SK-N-SH (cell line): ENCODE measurements around the gene DMGDH. TPM values are rescaled to one million over a fixed set of nuclear protein-coding genes. Genes with fewer than 3 reads are reported as not detected.

Experiments used
- CTCF ChIA-PET: fragments of 300-600, 350-600 bp; formaldehyde crosslinking; extraction: SDS; loops from one replicate; lab custom pipeline; 2021; lab: Yijun Ruan, JAX
- POLR2A ChIA-PET: fragments of 350-600 bp; sonication (Branson Sonifier 250); formaldehyde crosslinking; extraction: SDS; loops from one replicate; lab custom pipeline; 2020; ENCODE audit warnings: antibody characterized with exemption, inconsistent platforms; lab: Yijun Ruan, JAX
- DNase-seq: peaks from one replicate; pipeline ENCODE4 v3.0.0; 2012
- H2AFZ ChIP-seq: fragments of 200-600 bp; sonication (generic); 2 replicates; pipeline ENCODE4 v1.8.1; 2016; ENCODE audit warnings: antibody characterized with exemption, mild to moderate bottlenecking, low read depth
- H3F3A ChIP-seq: fragments of 200-600 bp; sonication (generic); replicated peaks from 2 replicates; pipeline ENCODE3; 2016; ENCODE audit warnings: antibody characterized with exemption, mild to moderate bottlenecking; ENCODE audit not compliant: insufficient read depth
- H3K27ac ChIP-seq, 2 experiments: fragments of 200-500 bp in 1 of 2; fragments of 200-600 bp in 1 of 2; sonication (Bioruptor generic) in 1 of 2; sonication (generic), shearing (Covaris generic) in 1 of 2; 2 replicates each; pipeline versions ENCODE4 v1.5.1 to v1.6.1; 2014 to 2016; ENCODE audit warnings: low read depth in 2 of 2, inconsistent platforms in 1 of 2, low read length in 1 of 2, mild to moderate bottlenecking in 1 of 2, mixed read lengths in 1 of 2
- H3K27me3 ChIP-seq: fragments of 200-600 bp; sonication (generic), shearing (Covaris generic); 2 replicates; pipeline ENCODE4 v1.6.1; 2016; ENCODE audit warnings: mixed run types; ENCODE audit not compliant: insufficient read depth
- H3K36me3 ChIP-seq, 2 experiments: fragments of 200-500 bp in 1 of 2; fragments of 200-600 bp in 1 of 2; sonication (Bioruptor generic) in 1 of 2; sonication (generic) in 1 of 2; replicated peaks in 1 of 2; 2 replicates each; pipeline versions ENCODE3 to v1.5.1; 2014 to 2016; ENCODE audit warnings: low read length in 1 of 2, mild to moderate bottlenecking in 1 of 2; ENCODE audit not compliant: insufficient read depth in 2 of 2, control insufficient read depth in 1 of 2
- H3K4me1 ChIP-seq, 2 experiments: fragments of 200-500 bp in 1 of 2; fragments of 200-600 bp in 1 of 2; sonication (Bioruptor generic) in 1 of 2; sonication (generic), shearing (Covaris generic) in 1 of 2; 2 replicates each; pipeline versions ENCODE4 v1.5.1 to v1.6.1; 2014 to 2016; ENCODE audit warnings: low read depth in 1 of 2, low read length in 1 of 2, mixed run types in 1 of 2; ENCODE audit not compliant: insufficient read depth in 2 of 2, control insufficient read depth in 1 of 2
- H3K4me2 ChIP-seq: fragments of 200-600 bp; sonication (generic), shearing (Covaris generic); 2 replicates; pipeline ENCODE4 v1.6.1; 2017; ENCODE audit warnings: mixed run types
- H3K4me3 ChIP-seq, 2 experiments: fragments of 200-500 bp in 1 of 2; fragments of 200-600 bp in 1 of 2; sonication (Bioruptor generic) in 1 of 2; sonication (generic), shearing (Covaris generic) in 1 of 2; 2 replicates each; pipeline versions ENCODE4 v1.5.1 to v1.8.1; 2014 to 2016; ENCODE audit warnings: low read depth in 2 of 2, inconsistent platforms in 1 of 2, low read length in 1 of 2, mild to moderate bottlenecking in 1 of 2, mixed read lengths in 1 of 2, moderate library complexity in 1 of 2
- H3K79me2 ChIP-seq: fragments of 200-600 bp; sonication (generic); 2 replicates; pipeline ENCODE4 v1.8.1; 2017; ENCODE audit warnings: mild to moderate bottlenecking; ENCODE audit not compliant: insufficient read depth
- H3K9ac ChIP-seq: fragments of 200-600 bp; sonication (generic); 2 replicates; pipeline ENCODE4 v1.6.1; 2017; ENCODE audit warnings: mixed run types
- H3K9me2 ChIP-seq: fragments of 200-600 bp; sonication (generic); 2 replicates; pipeline ENCODE4 v1.6.1; 2017; ENCODE audit warnings: mixed run types
- H3K9me3 ChIP-seq: fragments of 200-600 bp; sonication (generic); 2 replicates; pipeline ENCODE4 v1.6.1; 2017; ENCODE audit warnings: mixed run types, mild to moderate bottlenecking, moderate library complexity
- H4K20me1 ChIP-seq: fragments of 200-600 bp; sonication (generic); 2 replicates; pipeline ENCODE4 v1.6.1; 2017; ENCODE audit warnings: mild to moderate bottlenecking, mixed run types; ENCODE audit not compliant: insufficient read depth
- CHD2 ChIP-seq: fragments of 150-350 bp; IDR thresholded peaks from 2 replicates; pipeline ENCODE4 v1.6.1; 2018; ENCODE audit warnings: low read length; ENCODE audit not compliant: partially characterized antibody
- EP300 ChIP-seq, 2 experiments: IDR thresholded peaks; 2 replicates each; pipeline versions ENCODE4 v1.4.0 to v1.6.1; 2012; ENCODE audit warnings: borderline replicate concordance in 1 of 2, low read depth in 1 of 2, low read length in 1 of 2
- FOSL2 ChIP-seq: IDR thresholded peaks from 2 replicates; pipeline ENCODE4 v1.4.0; 2012; ENCODE audit warnings: low read depth, mild to moderate bottlenecking, moderate library complexity, borderline replicate concordance
- FOXJ3 ChIP-seq: sonication (generic); formaldehyde crosslinking; IDR thresholded peaks from 2 replicates; pipeline ENCODE4 v1.5.1; 2020; ENCODE audit warnings: mild to moderate bottlenecking, missing genetic modification reagents
- FOXM1 ChIP-seq: IDR thresholded peaks from 2 replicates; pipeline ENCODE4 v1.4.0; 2012; ENCODE audit warnings: low read depth, mild to moderate bottlenecking
- IRF3 ChIP-seq: fragments of 150-350 bp; IDR thresholded peaks from 2 replicates; pipeline ENCODE4 v1.6.1; 2016; ENCODE audit warnings: mild to moderate bottlenecking, low read depth, low read length
- MXI1 ChIP-seq: IDR thresholded peaks from 2 replicates; pipeline ENCODE4 v1.6.1; 2012; ENCODE audit warnings: mild to moderate bottlenecking, low read depth, low read length, improper control_type of control experiment
- NRF1 ChIP-seq: IDR thresholded peaks from 2 replicates; pipeline ENCODE4 v1.6.1; 2012; ENCODE audit warnings: low read depth, mild to moderate bottlenecking, low read length
- POLR2AphosphoS5 ChIP-seq: IDR thresholded peaks from 2 replicates; pipeline ENCODE4 v1.6.1; 2012; ENCODE audit warnings: low read depth, low read length
- RAD21 ChIP-seq: IDR thresholded peaks from 2 replicates; pipeline ENCODE4 v1.6.1; 2012; ENCODE audit warnings: mild to moderate bottlenecking, low read length
- RCOR1 ChIP-seq: fragments of 150-350 bp; IDR thresholded peaks from 2 replicates; pipeline ENCODE4 v1.6.1; 2017; ENCODE audit warnings: antibody characterized with exemption, low read length
- SIN3A ChIP-seq: IDR thresholded peaks from 2 replicates; pipeline ENCODE4 v1.6.1; 2012; ENCODE audit warnings: low read depth, mild to moderate bottlenecking, low read length, moderate library complexity, borderline replicate concordance
- YY1 ChIP-seq: IDR thresholded peaks from 2 replicates; pipeline ENCODE4 v1.4.0; 2012; ENCODE audit warnings: low read depth, mild to moderate bottlenecking
- WGBS: methylation state at CpG from one replicate; pipeline ENCODE4 v1.1.6; 2017; ENCODE audit warnings: low lambda C conversion rate; 5-methylcytosine and 5-hydroxymethylcytosine counted together
- polyA plus RNA-seq, 3 experiments: library from polyadenylated mRNA; depleted of rRNA; stranded (reverse); fragments of >200 nt; gene quantifications; 2 replicates each; pipeline ENCODE4 v1.2.3, GENCODE V29; 2012
- TF ChIP-seq, protein P1 (sequence below): IDR thresholded peaks from 2 replicates; pipeline ENCODE4 v1.4.0; 2012; ENCODE audit warnings: low read depth
- TF ChIP-seq, protein P2 (sequence below): IDR thresholded peaks from 2 replicates; pipeline ENCODE4 v1.4.0; 2012; ENCODE audit warnings: low read depth, borderline replicate concordance

Gene DMGDH
- polyA plus RNA-seq, 1 of the 3 experiments (the other 2 are of a cell fraction), result 0.56 TPM

DNA sequence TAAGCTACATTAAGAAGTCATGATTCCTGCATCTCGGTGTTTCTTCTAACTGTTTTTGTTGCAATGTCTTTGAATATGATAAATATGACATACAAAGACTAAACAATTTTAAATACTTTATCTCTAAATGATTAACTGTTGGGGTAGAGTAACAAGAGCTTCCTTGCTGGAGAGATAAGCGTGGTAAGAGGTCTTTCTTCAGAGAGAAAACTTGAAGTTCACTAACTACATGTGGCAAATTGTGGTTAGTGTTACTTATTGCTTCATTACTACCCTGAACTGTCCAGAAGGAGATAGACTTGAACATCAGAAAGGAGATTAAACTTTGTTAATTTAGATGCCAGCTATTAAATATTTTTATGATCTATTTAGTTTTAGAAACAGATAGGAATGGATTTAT is 77.3 kb downstream of the DMGDH start (continued):
- no peak for TF ChIP-seq SIN3A
- TF ChIP-seq CHD2, result no peak
- TF ChIP-seq RCOR1, result no peak

- no peak overlapping the region for H3K4me2 ChIP-seq
- WGBS, result 97% methylated on average over 12 of the region's 12 CpGs
- no peaks in the 10 kb centered on the region for H3K9me2 ChIP-seq
- H2AFZ ChIP-seq, result no peak overlapping the region
- no peaks in the 10 kb centered on the region for H4K20me1 ChIP-seq
- H3K4me3 ChIP-seq, result no peak overlapping the region
- POLR2A ChIA-PET, result no interaction called here
- peaks cover 14% of the 10 kb centered on the region for H3F3A ChIP-seq
- no peak overlapping the region for H3K27ac ChIP-seq
- no peaks in the 10 kb centered on the region for H3K9me3 ChIP-seq
- CTCF ChIA-PET, result interaction anchor here (1.5 to 7.3 kb wide), 4 partner anchors 11 to 144 kb away, joined by 3 to 68 read pairs (median 6); no protein-coding TSS in a partner anchor
- no peak for DNase-seq
- no peaks in the 10 kb centered on the region for H3K36me3 ChIP-seq
- TF ChIP-seq EP300 (IDR thresholded peaks at IDR 0.05; ENCODE audit: borderline replicate concordance in 1 of 2, low read depth in 1 of 2, low read length in 1 of 2) (no peak), FOXM1 (no peak), YY1 (no peak), RAD21 (no peak), FOXJ3 (no peak), RCOR1 (no peak)
- TF ChIP-seq, protein P1, sequence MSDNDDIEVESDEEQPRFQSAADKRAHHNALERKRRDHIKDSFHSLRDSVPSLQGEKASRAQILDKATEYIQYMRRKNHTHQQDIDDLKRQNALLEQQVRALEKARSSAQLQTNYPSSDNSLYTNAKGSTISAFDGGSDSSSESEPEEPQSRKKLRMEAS, result no peak
- H3K79me2 ChIP-seq, result no peaks in the 10 kb centered on the region
- H3K9ac ChIP-seq, result no peak overlapping the region
- no peaks in the 10 kb centered on the region for H3K27me3 ChIP-seq
- peaks cover 0 to 7% of the 10 kb centered on the region in 2 experiments; a peak in 2 of 4 replicates for H3K4me1 ChIP-seq
Observed at GRCh38 chr5:78989080-78989479, 80.4 kb downstream of the DMGDH start.

GRCh38 chr5:78985725-78986223 is 83.7 kb downstream of the DMGDH start:
- Histone ChIP-seq H4K20me1 (no peaks in the 10 kb centered on the region), H3K9ac (peak overlapping the region; percentile 84)
- TF ChIP-seq RCOR1, result no peak
- no peak for TF ChIP-seq IRF3
- TF ChIP-seq, protein P2, sequence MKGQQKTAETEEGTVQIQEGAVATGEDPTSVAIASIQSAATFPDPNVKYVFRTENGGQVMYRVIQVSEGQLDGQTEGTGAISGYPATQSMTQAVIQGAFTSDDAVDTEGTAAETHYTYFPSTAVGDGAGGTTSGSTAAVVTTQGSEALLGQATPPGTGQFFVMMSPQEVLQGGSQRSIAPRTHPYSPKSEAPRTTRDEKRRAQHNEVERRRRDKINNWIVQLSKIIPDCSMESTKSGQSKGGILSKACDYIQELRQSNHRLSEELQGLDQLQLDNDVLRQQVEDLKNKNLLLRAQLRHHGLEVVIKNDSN, result peak; percentile 56; the same call in 1 of the 2 replicates
- peak; percentile 34; the same call in 1 of the 2 replicates for TF ChIP-seq FOSL2
- TF ChIP-seq NRF1, result no peak
- TF ChIP-seq POLR2AphosphoS5, result no peak
- no peak for TF ChIP-seq MXI1
- TF ChIP-seq, all 33 proteins: peak for 2
- Histone ChIP-seq H3K4me2 (peak overlapping the region; percentile 81), H3K4me1 (peaks cover 4 to 16% of the 10 kb centered on the region in 2 experiments; a peak in 2 of 4 replicates), H2AFZ (peak overlapping the region; percentile 60), H3K9me2 (no peaks in the 10 kb centered on the region), H3K4me3 (peak overlapping the region; percentile 73 to 85), H3K9me3 (no peaks in the 10 kb centered on the region), H3F3A (peaks cover 22% of the 10 kb centered on the region), H3K79me2 (peaks cover 19% of the 10 kb centered on the region), H3K27ac (peak overlapping the region; percentile 84 to 97), H3K36me3 (no peaks in the 10 kb centered on the region), H3K27me3 (no peaks in the 10 kb centered on the region)
- DNase-seq, result peak; percentile 43
- ChIA-PET POLR2A (interaction anchor here (1.1 to 1.5 kb wide), 3 partner anchors 8 to 487 kb away, joined by 3 read pairs; no protein-coding TSS in a partner anchor), CTCF (interaction anchor here (0.6 to 7.3 kb wide), 7 partner anchors 9 to 448 kb away, joined by 3 to 68 read pairs (median 3); no protein-coding TSS in a partner anchor)
- 7% methylated on average over 11 of the region's 11 CpGs for WGBS
